ENCODE measurements around the gene ANKLE1.

The ANKLE1 gene

DNA sequence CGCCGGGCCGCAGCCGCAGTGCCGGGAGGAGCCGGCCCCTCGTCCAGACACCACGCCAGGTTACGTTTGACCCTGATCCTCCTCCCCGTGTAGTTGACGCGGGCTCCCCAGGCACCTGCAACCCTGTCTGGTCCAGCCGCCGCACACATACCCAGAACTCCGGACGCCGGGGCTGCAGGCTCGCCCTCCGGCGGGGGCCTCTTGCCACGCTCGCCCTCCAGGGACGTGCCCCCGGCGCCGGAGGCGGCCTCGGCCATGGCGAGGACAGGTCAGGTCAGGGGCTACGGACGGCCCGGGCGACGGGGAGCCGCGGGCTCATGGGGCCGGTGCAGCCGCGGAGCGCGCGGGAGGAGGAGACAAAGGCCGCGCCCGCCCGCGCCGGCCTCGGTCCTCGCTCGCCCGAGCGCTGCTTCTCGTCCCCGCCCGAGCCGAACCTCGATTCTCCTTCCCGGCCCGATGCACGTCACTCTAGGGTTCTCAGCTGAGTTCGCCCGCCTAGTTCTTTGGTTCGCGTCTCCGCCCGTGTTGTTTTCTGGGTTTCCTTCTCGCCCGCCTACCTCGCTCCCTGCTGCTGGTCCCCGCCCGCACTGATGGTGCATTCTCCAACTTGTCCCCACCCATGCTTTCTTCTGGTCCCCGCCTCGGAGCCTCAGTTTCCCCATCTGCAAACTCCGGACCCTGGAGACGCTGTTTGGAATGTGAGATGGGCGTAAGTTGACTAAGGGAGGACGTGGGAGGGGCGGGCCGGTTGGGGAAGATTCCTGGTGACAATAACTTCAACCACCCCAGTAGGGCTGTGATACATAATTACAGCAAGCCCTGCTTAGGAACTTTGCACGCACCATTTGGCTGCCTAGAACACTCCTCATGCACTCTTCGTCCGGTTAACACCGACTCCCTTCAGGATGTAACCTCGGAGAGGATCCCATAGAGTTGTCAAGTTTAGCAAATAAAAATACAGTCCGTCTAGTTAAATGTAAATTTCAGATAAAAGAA, 53.0 kb downstream of the ANKLE1 start, which contains the start of gene ANO8 (continued):
- TF ChIP-seq ZNF701 (tag by site-specific recombination; IDR thresholded peaks at IDR 0.05): no peak
- TF ChIP-seq, protein P1, sequence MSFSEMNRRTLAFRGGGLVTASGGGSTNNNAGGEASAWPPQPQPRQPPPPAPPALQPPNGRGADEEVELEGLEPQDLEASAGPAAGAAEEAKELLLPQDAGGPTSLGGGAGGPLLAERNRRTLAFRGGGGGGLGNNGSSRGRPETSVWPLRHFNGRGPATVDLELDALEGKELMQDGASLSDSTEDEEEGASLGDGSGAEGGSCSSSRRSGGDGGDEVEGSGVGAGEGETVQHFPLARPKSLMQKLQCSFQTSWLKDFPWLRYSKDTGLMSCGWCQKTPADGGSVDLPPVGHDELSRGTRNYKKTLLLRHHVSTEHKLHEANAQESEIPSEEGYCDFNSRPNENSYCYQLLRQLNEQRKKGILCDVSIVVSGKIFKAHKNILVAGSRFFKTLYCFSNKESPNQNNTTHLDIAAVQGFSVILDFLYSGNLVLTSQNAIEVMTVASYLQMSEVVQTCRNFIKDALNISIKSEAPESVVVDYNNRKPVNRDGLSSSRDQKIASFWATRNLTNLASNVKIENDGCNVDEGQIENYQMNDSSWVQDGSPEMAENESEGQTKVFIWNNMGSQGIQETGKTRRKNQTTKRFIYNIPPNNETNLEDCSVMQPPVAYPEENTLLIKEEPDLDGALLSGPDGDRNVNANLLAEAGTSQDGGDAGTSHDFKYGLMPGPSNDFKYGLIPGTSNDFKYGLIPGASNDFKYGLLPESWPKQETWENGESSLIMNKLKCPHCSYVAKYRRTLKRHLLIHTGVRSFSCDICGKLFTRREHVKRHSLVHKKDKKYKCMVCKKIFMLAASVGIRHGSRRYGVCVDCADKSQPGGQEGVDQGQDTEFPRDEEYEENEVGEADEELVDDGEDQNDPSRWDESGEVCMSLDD (tag by site-specific recombination; IDR thresholded peaks at IDR 0.05): peak; percentile 100
- no peak for TF ChIP-seq ZNF211 (tag by site-specific recombination; IDR thresholded peaks at IDR 0.05; ENCODE audit: low read depth)
- no peak; the same call in 1 of the 2 replicates for TF ChIP-seq ZNF777 (tag by site-specific recombination; IDR thresholded peaks at IDR 0.05; ENCODE audit: borderline replicate concordance)
- no peak for TF ChIP-seq ZNF830 (tag by site-specific recombination; IDR thresholded peaks at IDR 0.05; ENCODE audit: low read depth)
- no peak for TF ChIP-seq ZNF214 (tag by site-specific recombination; IDR thresholded peaks at IDR 0.05; ENCODE audit: borderline replicate concordance)
- TF ChIP-seq, protein P2, sequence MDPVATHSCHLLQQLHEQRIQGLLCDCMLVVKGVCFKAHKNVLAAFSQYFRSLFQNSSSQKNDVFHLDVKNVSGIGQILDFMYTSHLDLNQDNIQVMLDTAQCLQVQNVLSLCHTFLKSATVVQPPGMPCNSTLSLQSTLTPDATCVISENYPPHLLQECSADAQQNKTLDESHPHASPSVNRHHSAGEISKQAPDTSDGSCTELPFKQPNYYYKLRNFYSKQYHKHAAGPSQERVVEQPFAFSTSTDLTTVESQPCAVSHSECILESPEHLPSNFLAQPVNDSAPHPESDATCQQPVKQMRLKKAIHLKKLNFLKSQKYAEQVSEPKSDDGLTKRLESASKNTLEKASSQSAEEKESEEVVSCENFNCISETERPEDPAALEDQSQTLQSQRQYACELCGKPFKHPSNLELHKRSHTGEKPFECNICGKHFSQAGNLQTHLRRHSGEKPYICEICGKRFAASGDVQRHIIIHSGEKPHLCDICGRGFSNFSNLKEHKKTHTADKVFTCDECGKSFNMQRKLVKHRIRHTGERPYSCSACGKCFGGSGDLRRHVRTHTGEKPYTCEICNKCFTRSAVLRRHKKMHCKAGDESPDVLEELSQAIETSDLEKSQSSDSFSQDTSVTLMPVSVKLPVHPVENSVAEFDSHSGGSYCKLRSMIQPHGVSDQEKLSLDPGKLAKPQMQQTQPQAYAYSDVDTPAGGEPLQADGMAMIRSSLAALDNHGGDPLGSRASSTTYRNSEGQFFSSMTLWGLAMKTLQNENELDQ (tag by site-specific recombination; IDR thresholded peaks at IDR 0.05; ENCODE audit: low read depth): no peak
- peak; percentile 97 for TF ChIP-seq ZNF2 (tag by site-specific recombination; IDR thresholded peaks at IDR 0.05)
- TF ChIP-seq, protein P3, sequence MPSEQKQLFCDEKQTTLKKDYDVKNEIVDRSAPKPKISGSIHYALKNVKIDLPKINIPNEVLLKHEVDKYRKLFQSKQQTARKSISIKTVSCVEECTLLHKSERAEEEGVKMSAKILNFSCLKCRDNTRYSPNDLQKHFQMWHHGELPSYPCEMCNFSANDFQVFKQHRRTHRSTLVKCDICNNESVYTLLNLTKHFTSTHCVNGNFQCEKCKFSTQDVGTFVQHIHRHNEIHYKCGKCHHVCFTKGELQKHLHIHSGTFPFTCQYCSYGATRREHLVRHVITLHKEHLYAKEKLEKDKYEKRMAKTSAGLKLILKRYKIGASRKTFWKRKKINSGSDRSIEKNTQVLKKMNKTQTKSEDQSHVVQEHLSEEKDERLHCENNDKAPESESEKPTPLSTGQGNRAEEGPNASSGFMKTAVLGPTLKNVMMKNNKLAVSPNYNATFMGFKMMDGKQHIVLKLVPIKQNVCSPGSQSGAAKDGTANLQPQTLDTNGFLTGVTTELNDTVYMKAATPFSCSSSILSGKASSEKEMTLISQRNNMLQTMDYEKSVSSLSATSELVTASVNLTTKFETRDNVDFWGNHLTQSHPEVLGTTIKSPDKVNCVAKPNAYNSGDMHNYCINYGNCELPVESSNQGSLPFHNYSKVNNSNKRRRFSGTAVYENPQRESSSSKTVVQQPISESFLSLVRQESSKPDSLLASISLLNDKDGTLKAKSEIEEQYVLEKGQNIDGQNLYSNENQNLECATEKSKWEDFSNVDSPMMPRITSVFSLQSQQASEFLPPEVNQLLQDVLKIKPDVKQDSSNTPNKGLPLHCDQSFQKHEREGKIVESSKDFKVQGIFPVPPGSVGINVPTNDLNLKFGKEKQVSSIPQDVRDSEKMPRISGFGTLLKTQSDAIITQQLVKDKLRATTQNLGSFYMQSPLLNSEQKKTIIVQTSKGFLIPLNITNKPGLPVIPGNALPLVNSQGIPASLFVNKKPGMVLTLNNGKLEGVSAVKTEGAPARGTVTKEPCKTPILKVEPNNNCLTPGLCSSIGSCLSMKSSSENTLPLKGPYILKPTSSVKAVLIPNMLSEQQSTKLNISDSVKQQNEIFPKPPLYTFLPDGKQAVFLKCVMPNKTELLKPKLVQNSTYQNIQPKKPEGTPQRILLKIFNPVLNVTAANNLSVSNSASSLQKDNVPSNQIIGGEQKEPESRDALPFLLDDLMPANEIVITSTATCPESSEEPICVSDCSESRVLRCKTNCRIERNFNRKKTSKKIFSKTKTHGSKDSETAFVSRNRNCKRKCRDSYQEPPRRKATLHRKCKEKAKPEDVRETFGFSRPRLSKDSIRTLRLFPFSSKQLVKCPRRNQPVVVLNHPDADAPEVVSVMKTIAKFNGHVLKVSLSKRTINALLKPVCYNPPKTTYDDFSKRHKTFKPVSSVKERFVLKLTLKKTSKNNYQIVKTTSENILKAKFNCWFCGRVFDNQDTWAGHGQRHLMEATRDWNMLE (tag by site-specific recombination; conservative IDR thresholded peaks at IDR 0.05; ENCODE audit: low read depth): no peak
- peak; percentile 93 for TF ChIP-seq ZBTB21 (tag by site-specific recombination; IDR thresholded peaks at IDR 0.05)
- TF ChIP-seq ZNF302 (tag by site-specific recombination; IDR thresholded peaks at IDR 0.05; ENCODE audit: low read depth): 0 out of 2 replicates have a peak, but pooled peaks have one; percentile 49
- TF ChIP-seq KLF16 (tag by site-specific recombination; IDR thresholded peaks at IDR 0.05): peak; percentile 99
- peak; percentile 92 for TF ChIP-seq ZFHX2 (tag by site-specific recombination; conservative IDR thresholded peaks at IDR 0.05)
- no peak for TF ChIP-seq ZNF658 (tag by site-specific recombination; IDR thresholded peaks at IDR 0.05)
- no peak for TF ChIP-seq ZNF112 (tag by site-specific recombination; IDR thresholded peaks at IDR 0.05)
- TF ChIP-seq ZNF221 (tag by site-specific recombination; IDR thresholded peaks at IDR 0.05; ENCODE audit: borderline replicate concordance): peak; percentile 73; the same call in 1 of the 2 replicates
- no peak for TF ChIP-seq ZNF514 (tag by site-specific recombination; IDR thresholded peaks at IDR 0.05)
- TF ChIP-seq, protein P4, sequence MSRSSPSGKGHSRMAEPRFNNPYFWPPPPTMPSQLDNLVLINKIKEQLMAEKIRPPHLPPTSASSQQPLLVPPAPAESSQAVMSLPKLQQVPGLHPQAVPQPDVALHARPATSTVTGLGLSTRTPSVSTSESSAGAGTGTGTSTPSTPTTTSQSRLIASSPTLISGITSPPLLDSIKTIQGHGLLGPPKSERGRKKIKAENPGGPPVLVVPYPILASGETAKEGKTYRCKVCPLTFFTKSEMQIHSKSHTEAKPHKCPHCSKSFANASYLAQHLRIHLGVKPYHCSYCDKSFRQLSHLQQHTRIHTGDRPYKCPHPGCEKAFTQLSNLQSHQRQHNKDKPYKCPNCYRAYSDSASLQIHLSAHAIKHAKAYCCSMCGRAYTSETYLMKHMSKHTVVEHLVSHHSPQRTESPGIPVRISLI (tag by site-specific recombination; IDR thresholded peaks at IDR 0.05): no peak
- TF ChIP-seq ZBTB20 (tag by site-specific recombination; IDR thresholded peaks at IDR 0.05): peak; percentile 76
- peak; percentile 79; the same call in 1 of the 2 replicates for TF ChIP-seq BCL11A (tag by site-specific recombination; IDR thresholded peaks at IDR 0.05; ENCODE audit: low read depth)
- TF ChIP-seq ZNF530 (tag by site-specific recombination; IDR thresholded peaks at IDR 0.05; ENCODE audit: low read depth): no peak
- TF ChIP-seq, protein P5, sequence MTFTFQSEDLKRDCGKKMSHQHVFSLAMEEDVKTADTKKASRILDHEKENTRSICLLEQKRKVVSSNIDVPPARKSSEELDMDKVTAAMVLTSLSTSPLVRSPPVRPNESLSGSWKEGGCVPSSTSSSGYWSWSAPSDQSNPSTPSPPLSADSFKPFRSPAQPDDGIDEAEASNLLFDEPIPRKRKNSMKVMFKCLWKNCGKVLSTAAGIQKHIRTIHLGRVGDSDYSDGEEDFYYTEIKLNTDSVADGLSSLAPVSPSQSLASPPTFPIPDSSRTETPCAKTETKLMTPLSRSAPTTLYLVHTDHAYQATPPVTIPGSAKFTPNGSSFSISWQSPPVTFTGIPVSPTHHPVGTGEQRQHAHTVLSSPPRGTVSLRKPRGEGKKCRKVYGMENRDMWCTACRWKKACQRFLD (tag by site-specific recombination; IDR thresholded peaks at IDR 0.05): no peak
- no peak; the same call in 1 of the 2 replicates for TF ChIP-seq GFI1B (tag by site-specific recombination; IDR thresholded peaks at IDR 0.05)
- TF ChIP-seq, protein P6, sequence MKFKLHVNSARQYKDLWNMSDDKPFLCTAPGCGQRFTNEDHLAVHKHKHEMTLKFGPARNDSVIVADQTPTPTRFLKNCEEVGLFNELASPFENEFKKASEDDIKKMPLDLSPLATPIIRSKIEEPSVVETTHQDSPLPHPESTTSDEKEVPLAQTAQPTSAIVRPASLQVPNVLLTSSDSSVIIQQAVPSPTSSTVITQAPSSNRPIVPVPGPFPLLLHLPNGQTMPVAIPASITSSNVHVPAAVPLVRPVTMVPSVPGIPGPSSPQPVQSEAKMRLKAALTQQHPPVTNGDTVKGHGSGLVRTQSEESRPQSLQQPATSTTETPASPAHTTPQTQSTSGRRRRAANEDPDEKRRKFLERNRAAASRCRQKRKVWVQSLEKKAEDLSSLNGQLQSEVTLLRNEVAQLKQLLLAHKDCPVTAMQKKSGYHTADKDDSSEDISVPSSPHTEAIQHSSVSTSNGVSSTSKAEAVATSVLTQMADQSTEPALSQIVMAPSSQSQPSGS (tag by site-specific recombination; IDR thresholded peaks at IDR 0.05; ENCODE audit: low read depth): peak; percentile 94

Measured in HEK293 (cell line).